Measurements from ENCODE around the gene XBP1. TPM values are rescaled to one million over a fixed set of nuclear protein-coding genes. Genes with fewer than 3 reads are reported as not detected.
A peak's percentile ranks its signal among the peaks of the same experiment; 100 is the strongest.
"Not testable (repeated sequence)": the region's sequence is repeated elsewhere in the genome, so short reads cannot be mapped to it uniquely, and the experiment has no call there.

Gene XBP1
- total and polyA plus RNA-seq, 2 donors (not counting 1 experiment from before 2014, with no cell fraction given), result 16.8 to 69.8 TPM

DNA sequence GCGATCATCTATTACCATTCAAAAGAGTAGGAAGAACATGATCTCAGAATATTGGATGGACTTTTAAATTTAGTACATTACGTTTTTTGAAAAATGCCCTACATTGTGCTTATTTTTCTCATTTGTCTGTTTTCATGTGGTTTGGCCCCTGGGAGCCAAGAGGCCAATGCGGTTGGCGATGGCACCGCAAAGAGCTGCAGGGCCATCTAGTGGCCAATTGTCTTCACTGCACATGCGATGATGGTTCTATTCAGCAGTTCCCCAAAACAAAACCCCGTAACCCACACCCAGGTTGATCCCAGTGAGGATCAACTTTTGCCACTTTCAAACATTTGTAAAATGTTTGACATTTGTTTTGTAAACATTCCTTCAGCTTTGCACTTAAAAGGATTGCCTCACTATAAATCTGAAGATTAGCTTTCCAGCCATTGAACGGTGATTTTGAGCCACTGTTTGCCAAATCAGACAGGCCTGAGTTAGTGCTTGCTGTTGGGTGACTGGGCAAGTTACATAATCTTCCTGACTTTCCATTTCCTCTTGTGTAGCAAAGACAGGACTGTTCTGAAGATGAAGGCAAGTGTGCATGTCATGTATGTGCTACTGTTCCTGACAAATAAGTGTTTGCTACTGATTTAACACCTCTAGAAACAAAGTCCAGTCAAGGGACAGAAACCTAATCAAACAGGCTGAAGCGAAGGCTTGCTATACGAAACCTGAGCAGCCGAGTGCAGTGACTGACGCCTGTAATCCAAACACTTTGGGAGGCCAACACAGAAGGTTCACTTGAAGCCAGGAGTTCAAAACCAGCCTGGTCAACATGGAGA lies 29.2 kb upstream of the XBP1 start:
- Histone ChIP-seq H3K9me3 (ENCODE audit: control extremely low read depth in 1 of 3, control insufficient read depth in 2 of 3, insufficient read depth in 1 of 3, low read length in 2 of 3) (no peaks in the 10 kb centered on the region), H3K27me3 (replicated peaks in 1 of 4; ENCODE audit: control extremely low read depth in 1 of 4, control insufficient read depth in 3 of 4, insufficient read depth in 4 of 4, low read length in 3 of 4) (no peaks in the 10 kb centered on the region), H3K4me3 (ENCODE audit: control extremely low read depth in 1 of 5, extremely low read depth in 1 of 5, insufficient read depth in 1 of 5, low read depth in 2 of 5, low read length in 4 of 5) (no peak overlapping the region), H4K20me1 (ENCODE audit: control insufficient read depth, insufficient read depth, low read length, poor library complexity, severe bottlenecking) (no peaks in the 10 kb centered on the region), H3K4me2 (replicated peaks; ENCODE audit: low read depth, low read length, poor library complexity, severe bottlenecking) (no peak overlapping the region), H2AFZ (ENCODE audit: insufficient read depth, low read depth, low read length, poor library complexity, severe bottlenecking) (no peak overlapping the region), H3K9ac (ENCODE audit: low read length) (no peak overlapping the region), H3K79me2 (ENCODE audit: control insufficient read depth, insufficient read depth, low read length) (no peaks in the 10 kb centered on the region), H3K4me1 (ENCODE audit: control insufficient read depth in 2 of 2, insufficient read depth in 2 of 2, low read length in 2 of 2) (peaks cover 0 to 7% of the 10 kb centered on the region in 2 donors), H3K27ac (ENCODE audit: low read length in 2 of 2) (no peak overlapping the region), H3K36me3 (replicated peaks in 1 of 2; ENCODE audit: control extremely low read depth in 1 of 2, control insufficient read depth in 1 of 2, extremely low read depth in 1 of 2, insufficient read depth in 2 of 2, low read length in 1 of 2) (no peaks in the 10 kb centered on the region)
- ATAC-seq (ENCODE audit: low read depth) (peak; percentile 83), DNase-seq (peak; percentile 84)
- ChIA-PET CTCF (interaction anchor here (0.6 to 9.5 kb wide), 38 partner anchors 9 to 811 kb away, joined by 3 to 249 read pairs (median 5); partner anchors contain the start of genes CCDC117 and XBP1), POLR2A (no interaction called here)
- intact Hi-C loops (cut with micrococcal nuclease), result loop anchor here (1.0 to 5.0 kb wide), 3 partner anchors 39 to 807 kb away; no protein-coding TSS in a partner anchor
- H3K27me3 Mint-ChIP-seq, result no peaks in the 10 kb centered on the region
- H3K9me3 Mint-ChIP-seq (ENCODE audit: insufficient read depth), result no peaks in the 10 kb centered on the region
- 57% methylated on average over 8 of the region's 12 CpGs for WGBS (ENCODE audit: insufficient coverage)
- peaks cover 4% of the 10 kb centered on the region for H3K4me1 Mint-ChIP-seq
- H3K4me3 Mint-ChIP-seq, result no peak overlapping the region
- H3K27ac Mint-ChIP-seq, result no peak overlapping the region
- TF ChIP-seq, protein P1, sequence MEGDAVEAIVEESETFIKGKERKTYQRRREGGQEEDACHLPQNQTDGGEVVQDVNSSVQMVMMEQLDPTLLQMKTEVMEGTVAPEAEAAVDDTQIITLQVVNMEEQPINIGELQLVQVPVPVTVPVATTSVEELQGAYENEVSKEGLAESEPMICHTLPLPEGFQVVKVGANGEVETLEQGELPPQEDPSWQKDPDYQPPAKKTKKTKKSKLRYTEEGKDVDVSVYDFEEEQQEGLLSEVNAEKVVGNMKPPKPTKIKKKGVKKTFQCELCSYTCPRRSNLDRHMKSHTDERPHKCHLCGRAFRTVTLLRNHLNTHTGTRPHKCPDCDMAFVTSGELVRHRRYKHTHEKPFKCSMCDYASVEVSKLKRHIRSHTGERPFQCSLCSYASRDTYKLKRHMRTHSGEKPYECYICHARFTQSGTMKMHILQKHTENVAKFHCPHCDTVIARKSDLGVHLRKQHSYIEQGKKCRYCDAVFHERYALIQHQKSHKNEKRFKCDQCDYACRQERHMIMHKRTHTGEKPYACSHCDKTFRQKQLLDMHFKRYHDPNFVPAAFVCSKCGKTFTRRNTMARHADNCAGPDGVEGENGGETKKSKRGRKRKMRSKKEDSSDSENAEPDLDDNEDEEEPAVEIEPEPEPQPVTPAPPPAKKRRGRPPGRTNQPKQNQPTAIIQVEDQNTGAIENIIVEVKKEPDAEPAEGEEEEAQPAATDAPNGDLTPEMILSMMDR (IDR thresholded peaks at IDR 0.05), result peak; percentile 99
- TF ChIP-seq EZH2 (IDR thresholded peaks at IDR 0.05; ENCODE audit: borderline replicate concordance, insufficient read depth, low read depth, low read length, poor library complexity, severe bottlenecking), result no peak

DNA sequence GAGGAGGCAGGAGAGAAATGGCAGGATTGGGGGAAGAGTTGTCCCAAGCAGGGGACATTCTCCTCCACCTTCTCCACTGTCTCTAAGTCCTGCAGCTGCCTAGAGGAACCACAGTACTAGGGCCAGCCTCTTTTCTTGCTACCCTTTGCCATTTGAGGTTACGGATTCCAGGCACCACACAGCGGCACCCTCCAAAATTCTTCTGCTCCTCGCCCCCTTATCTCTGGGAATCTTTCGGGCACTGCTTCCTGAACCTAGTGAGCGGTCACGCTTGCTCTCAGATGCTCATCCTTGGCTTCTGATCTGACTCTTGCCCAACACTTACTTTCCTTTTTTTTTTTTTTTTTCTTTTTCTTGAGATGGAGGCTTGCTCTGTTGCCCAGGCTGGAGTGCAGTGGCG lies 26.6 kb upstream of the XBP1 start:
- H3K27me3 ChIP-seq (replicated peaks in 1 of 4; ENCODE audit: control extremely low read depth in 1 of 4, control insufficient read depth in 3 of 4, insufficient read depth in 4 of 4, low read length in 3 of 4), result no peaks in the 10 kb centered on the region
- no peaks in the 10 kb centered on the region for H3K9me3 ChIP-seq (ENCODE audit: control extremely low read depth in 1 of 3, control insufficient read depth in 2 of 3, insufficient read depth in 1 of 3, low read length in 2 of 3)
- H3K79me2 ChIP-seq (ENCODE audit: control insufficient read depth, insufficient read depth, low read length), result no peaks in the 10 kb centered on the region
- peaks cover 0 to 7% of the 10 kb centered on the region in 2 donors for H3K4me1 ChIP-seq (ENCODE audit: control insufficient read depth in 2 of 2, insufficient read depth in 2 of 2, low read length in 2 of 2)
- Mint-ChIP-seq H3K27ac (no peak overlapping the region), H3K4me1 (peaks cover 6% of the 10 kb centered on the region), H3K9me3 (ENCODE audit: insufficient read depth) (no peaks in the 10 kb centered on the region), H3K4me3 (no peak overlapping the region), H3K27me3 (no peaks in the 10 kb centered on the region)
- ChIA-PET CTCF (interaction anchor here (9.5 kb wide), 1 partner anchor 225 kb away, joined by 249 read pairs; no protein-coding TSS in a partner anchor), POLR2A (no interaction called here)
- H3K36me3 ChIP-seq (replicated peaks in 1 of 2; ENCODE audit: control extremely low read depth in 1 of 2, control insufficient read depth in 1 of 2, extremely low read depth in 1 of 2, insufficient read depth in 2 of 2, low read length in 1 of 2), result no peaks in the 10 kb centered on the region
- no peak overlapping the region for H3K4me3 ChIP-seq (ENCODE audit: control extremely low read depth in 1 of 5, extremely low read depth in 1 of 5, insufficient read depth in 1 of 5, low read depth in 2 of 5, low read length in 4 of 5)
- WGBS (ENCODE audit: insufficient coverage), result 100% methylated on average over 2 of the region's 7 CpGs
- no peak overlapping the region for H3K9ac ChIP-seq (ENCODE audit: low read length)
- no peak overlapping the region for H3K4me2 ChIP-seq (replicated peaks; ENCODE audit: low read depth, low read length, poor library complexity, severe bottlenecking)
- no peak overlapping the region for H3K27ac ChIP-seq (ENCODE audit: low read length in 2 of 2)
- H2AFZ ChIP-seq (ENCODE audit: insufficient read depth, low read depth, low read length, poor library complexity, severe bottlenecking), result no peak overlapping the region
- intact Hi-C loops (cut with micrococcal nuclease), result loop anchor here (5.0 kb wide), 1 partner anchor 805 kb away; no protein-coding TSS in a partner anchor
- TF ChIP-seq, protein P1 (IDR thresholded peaks at IDR 0.05), result no peak
- no peak for TF ChIP-seq EZH2 (IDR thresholded peaks at IDR 0.05; ENCODE audit: borderline replicate concordance, insufficient read depth, low read depth, low read length, poor library complexity, severe bottlenecking)
- ATAC-seq (ENCODE audit: low read depth) (no peak), DNase-seq (no peak)
- H4K20me1 ChIP-seq (ENCODE audit: control insufficient read depth, insufficient read depth, low read length, poor library complexity, severe bottlenecking), result no peaks in the 10 kb centered on the region

DNA sequence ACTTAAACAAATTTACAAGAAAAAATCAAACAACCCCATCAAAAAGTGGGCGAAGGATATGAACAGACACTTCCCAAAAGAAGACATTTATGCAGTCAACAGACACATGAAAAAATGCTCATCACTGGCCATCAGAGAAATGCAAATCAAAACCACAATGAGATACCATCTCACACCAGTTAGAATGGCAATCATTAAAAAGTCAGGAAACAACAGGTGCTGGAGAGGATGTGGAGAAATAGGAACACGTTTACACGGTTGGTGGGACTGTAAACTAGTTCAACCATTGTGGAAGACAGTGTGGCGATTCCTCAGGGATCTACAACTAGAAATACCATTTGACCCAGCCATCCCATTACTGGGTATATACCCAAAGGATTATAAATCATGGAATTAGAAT lies 26.1 kb upstream of the XBP1 start:
- H3K4me1 ChIP-seq (ENCODE audit: control insufficient read depth in 2 of 2, insufficient read depth in 2 of 2, low read length in 2 of 2); ATAC-seq (ENCODE audit: low read depth); H3K4me2 ChIP-seq (replicated peaks; ENCODE audit: low read depth, low read length, poor library complexity, severe bottlenecking); H2AFZ ChIP-seq (ENCODE audit: insufficient read depth, low read depth, low read length, poor library complexity, severe bottlenecking); H3K9me3 Mint-ChIP-seq (ENCODE audit: insufficient read depth); H3K79me2 ChIP-seq (ENCODE audit: control insufficient read depth, insufficient read depth, low read length); H4K20me1 ChIP-seq (ENCODE audit: control insufficient read depth, insufficient read depth, low read length, poor library complexity, severe bottlenecking); H3K27me3 Mint-ChIP-seq; H3K4me3 Mint-ChIP-seq; H3K9me3 ChIP-seq (ENCODE audit: control extremely low read depth in 1 of 3, control insufficient read depth in 2 of 3, insufficient read depth in 1 of 3, low read length in 2 of 3); POLR2A ChIA-PET; H3K4me3 ChIP-seq (ENCODE audit: control extremely low read depth in 1 of 5, extremely low read depth in 1 of 5, insufficient read depth in 1 of 5, low read depth in 2 of 5, low read length in 4 of 5); DNase-seq; H3K27ac ChIP-seq (ENCODE audit: low read length in 2 of 2); H3K36me3 ChIP-seq (replicated peaks in 1 of 2; ENCODE audit: control extremely low read depth in 1 of 2, control insufficient read depth in 1 of 2, extremely low read depth in 1 of 2, insufficient read depth in 2 of 2, low read length in 1 of 2); H3K27ac Mint-ChIP-seq; H3K4me1 Mint-ChIP-seq; H3K27me3 ChIP-seq (replicated peaks in 1 of 4; ENCODE audit: control extremely low read depth in 1 of 4, control insufficient read depth in 3 of 4, insufficient read depth in 4 of 4, low read length in 3 of 4); H3K9ac ChIP-seq (ENCODE audit: low read length): not testable (repeated sequence)
- CTCF ChIA-PET, result interaction anchor here (1.4 to 9.5 kb wide), 2 partner anchors 13 to 224 kb away, joined by 3 to 249 read pairs; no protein-coding TSS in a partner anchor
- WGBS (ENCODE audit: insufficient coverage), result no CpG with 5 or more reads among the region's 4 CpGs
- intact Hi-C loops (cut with micrococcal nuclease), result loop anchor here (5.0 kb wide), 1 partner anchor 804 kb away; no protein-coding TSS in a partner anchor

Measured in B cell (primary cell).